Measurements from ENCODE around the gene HACE1.

- TF ChIP-seq CTCF (IDR thresholded peaks at IDR 0.05; ENCODE audit: low read depth, low read length, poor library complexity, severe bottlenecking) (no peak), EZH2phosphoT487 (IDR thresholded peaks at IDR 0.05; ENCODE audit: borderline replicate concordance, low read length) (no peak)
Measured at GRCh38 chr6:104705916-104706442, 153.7 kb downstream of the HACE1 start.
